HG02610 (cell line): ENCODE results near the gene TUBGCP2.
"Not testable (repeated sequence)": the region's sequence is repeated elsewhere in the genome, so short reads cannot be mapped to it uniquely, and the experiment has no call there.

Source experiments
- ATAC-seq: cut with Tn5 transposase; IDR thresholded peaks from one replicate; pipeline ENCODE4 v1.9.1; 2021; ENCODE audit warnings: mild to moderate bottlenecking, moderate library complexity; ENCODE audit not compliant: unreplicated experiment

Gene TUBGCP2

DNA sequence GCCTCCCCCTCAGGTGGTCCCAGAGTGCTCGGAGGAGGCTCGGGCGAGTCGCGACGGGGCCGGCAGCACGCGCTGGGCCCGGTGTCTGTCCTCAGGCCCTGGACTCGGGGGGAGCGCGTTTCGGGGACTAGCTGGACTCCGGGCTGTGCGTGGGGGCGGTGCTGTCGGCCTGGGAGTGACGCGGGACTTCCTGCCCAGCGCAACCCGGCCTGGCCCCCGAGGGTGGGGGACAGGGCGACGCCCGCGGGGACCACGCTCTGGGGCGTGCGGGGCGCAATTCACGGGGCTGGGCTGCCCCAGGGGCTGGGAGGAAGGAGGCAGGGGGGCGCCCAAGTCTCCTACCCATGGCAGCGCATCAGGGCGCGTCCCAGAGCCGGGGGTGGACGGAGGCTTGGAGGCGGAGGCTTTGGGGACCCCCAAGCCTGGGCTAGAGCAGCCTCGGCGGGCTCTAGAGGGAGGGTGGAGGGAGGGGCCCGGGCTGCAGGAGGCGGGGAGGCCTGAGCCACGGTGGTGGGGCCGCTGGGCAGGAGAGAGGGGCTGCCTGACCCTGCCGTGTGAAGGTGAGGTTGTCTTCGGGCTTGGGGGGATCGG, 73.3 kb downstream of the TUBGCP2 start:
- no peak for ATAC-seq

DNA sequence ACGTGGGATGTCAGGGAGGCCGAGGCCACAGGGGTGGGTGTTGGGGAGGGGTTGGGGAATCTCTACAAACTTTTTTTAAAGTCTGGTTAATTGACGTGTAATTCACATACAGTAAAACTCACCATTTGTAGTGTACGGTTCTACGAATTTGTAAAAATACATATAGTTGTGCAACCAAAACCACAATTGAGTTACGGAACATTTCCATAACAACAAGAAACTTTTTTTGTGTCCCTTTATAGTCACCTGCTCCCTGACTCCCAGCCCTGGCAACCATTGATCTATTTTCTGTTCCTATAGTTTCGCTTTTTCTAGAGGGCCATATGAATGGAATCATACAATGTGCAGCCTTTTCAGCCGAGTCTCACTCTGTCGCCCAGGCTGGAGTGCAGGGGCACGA, 73.9 kb downstream of the TUBGCP2 start:
- ATAC-seq: not testable (repeated sequence)

DNA sequence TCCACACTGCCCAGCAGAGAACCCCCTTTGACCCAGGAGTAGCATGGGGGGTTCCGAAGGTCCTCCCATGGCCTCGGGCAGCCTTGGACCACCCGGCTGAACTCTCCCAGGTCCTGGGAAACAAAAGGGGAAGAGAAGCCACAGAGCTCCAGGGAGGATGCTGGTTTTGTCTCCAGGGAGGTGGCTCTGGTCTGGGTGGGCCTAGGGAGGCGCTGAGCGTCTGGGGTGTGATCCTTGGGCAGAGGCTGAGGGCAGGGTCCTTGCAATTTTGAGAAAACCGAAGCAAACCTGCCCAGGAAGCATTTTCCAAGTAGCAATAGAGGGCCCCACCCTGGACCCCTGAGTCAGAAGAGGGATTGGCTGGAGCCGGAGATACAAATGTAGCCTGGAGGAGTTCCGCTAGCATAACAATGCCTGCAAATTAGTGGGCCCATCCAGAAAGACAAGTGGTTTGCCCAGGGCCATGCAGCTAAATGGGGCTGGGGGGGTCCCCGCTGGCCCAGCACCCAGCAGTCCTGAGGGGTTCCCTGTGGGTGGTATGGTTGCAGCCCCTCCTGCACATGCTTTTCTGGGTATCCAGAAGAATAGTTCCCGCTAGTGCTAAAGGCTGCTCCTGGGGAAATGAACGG, 76.6 kb downstream of the TUBGCP2 start:
- no peak for ATAC-seq

DNA sequence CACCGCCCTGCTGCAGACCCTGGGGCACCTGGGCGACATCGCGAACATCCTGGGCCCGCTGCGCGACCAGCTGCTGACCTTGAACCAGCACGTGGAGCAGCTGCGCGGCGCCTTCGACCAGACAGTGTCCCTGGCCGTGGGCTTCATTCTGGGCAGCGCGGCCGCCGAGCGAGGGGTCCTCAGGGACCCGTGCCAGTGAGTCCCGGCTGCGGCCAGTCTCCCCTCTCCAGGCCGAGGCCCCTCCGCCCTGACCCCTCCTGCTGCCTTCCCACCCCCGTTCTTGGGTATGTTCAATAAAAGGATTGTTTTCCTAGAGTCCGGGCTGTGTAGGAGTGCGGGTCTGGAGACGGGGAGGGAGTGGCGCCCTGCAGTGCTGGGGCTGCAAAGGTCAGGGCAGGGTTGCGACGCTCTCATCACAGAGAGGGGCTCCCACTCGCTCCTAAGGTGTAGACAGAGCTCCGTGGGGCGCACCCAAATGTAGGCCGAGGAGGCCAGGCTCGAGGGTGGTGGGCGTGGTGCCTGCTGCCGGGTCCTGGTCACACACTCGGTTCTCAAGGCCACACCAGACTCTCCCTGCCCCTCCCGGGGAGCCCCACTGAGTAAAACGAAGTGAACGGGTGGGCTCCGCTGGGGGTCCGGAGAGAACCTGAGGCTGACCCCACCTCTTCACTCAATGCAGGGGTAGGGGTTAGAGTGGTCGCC, 77.3 kb downstream of the TUBGCP2 start:
- ATAC-seq: no peak

DNA sequence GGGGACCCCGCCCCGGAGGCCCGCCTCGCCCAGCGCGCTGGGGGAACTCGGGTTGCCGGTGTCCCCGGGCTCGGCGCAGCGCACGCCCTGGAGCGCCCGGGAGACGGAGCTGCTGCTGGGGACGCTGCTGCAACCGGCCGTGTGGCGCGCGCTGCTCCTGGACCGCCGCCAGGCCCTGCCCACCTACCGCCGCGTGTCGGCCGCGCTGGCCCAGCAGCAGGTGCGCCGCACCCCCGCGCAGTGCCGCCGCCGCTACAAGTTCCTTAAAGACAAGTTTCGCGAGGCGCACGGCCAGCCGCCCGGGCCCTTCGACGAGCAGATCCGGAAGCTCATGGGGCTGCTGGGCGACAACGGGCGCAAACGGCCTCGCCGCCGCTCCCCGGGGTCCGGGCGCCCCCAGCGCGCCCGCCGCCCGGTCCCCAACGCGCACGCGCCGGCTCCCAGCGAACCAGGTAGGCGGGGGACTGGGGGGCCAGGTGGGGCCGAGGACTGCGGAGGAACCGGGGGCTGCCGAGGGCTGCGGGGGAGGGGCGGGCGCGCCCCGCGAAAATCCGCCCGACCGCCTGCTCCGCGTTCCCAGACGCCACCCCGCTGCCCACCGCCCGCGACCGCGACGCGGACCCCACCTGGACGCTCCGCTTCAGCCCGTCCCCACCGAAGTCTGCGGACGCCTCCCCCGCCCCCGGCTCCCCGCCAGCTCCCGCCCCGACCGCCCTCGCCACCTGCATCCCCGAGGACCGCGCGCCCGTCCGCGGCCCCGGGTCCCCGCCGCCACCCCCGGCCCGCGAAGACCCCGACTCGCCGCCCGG, 78.1 kb downstream of the TUBGCP2 start:
- ATAC-seq: no peak

DNA sequence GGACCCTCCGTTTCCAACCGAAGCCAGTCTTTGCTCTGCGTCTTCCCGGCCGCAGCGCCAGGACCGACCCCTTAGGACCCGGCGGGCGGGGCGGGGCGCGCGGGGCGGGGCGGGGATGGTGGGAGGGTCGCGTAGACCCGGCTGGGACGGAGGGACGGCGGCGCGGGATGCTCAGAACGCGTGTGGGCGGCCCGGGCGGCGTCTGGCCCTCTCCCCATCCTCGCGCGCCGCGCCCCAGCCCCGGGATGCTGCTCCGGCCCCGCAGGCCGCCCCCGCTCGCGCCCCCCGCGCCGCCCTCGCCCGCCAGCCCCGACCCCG, 78.7 kb downstream of the TUBGCP2 start, which contains the start of gene UTF1:
Gene UTF1 (plus strand): TSS at position 174 of the 318 bp plus-strand sequence. CDS start 72 bp downstream, at position 246.
- ATAC-seq: no peak

DNA sequence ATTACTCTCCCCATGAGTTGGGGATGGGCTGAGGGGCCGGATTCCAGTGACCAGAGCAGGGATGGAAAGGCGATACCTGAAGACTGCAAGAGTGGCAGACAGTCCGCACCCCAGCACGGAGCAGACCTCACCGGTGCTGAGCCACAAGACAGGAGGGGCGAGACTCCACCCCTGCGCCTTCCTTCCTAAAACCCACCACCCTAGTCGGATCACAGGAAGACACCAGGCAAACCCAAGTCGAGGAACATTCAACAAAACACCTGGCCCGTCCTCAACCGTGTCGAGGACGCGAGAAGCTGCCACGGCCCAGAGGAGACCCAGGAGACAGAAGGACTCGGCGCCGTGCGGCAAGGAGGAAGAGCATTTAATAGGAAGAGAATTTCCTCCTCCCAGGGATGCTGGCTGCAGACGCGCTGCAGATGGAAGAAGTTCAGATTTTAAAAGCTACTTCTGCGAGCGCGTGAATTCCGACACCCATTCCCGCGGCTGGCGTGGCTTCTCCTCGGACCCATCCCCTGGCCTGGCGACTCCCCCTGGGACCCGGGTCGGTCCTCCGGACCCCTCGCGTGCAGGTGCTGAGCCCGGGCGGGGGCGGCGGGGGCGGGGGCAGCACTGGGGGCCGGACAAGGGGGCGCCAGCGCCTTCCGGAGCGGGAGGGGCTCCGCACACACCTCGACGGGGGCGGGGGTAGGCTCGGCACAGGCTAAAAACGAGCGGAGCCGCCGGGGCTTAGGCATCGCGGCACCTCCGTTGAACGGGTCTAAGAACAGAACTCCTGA, 79.2 kb downstream of the TUBGCP2 start:
- no peak for ATAC-seq
